Ishikawa (cell line): ENCODE measurements around the gene ACTG2.

Experiments used
- MAX ChIP-seq: IDR thresholded peaks from 2 replicates; pipeline ENCODE4 v1.6.1; 2012
- TAF1 ChIP-seq: IDR thresholded peaks from 2 replicates; pipeline ENCODE4 v1.6.1; 2012; ENCODE audit warnings: low read depth, mild to moderate bottlenecking
- USF1 ChIP-seq: IDR thresholded peaks from 2 replicates; pipeline ENCODE4 v1.6.1; 2012

GRCh38 chr2:73917296-73917695, 24.5 kb downstream of the ACTG2 start:
- TF ChIP-seq TAF1 = no peak
- no peak for TF ChIP-seq MAX
- no peak for TF ChIP-seq USF1
